Body of pancreas (tissue), 4 donors: Measurements from ENCODE around the gene OSER1.

Experiments
- CTCF ChIP-seq, 7 experiments: fragments of 450-650 bp in 4 of 7; fragments of 200-600 bp in 3 of 7; sonication (generic) in 3 of 7; IDR thresholded peaks; one replicate each; pipeline ENCODE4 v1.5.1; 2016 to 2019; ENCODE audit warnings: antibody characterized with exemption in 7 of 7
- POLR2A ChIP-seq, 3 donors: fragments of 450-650 bp; IDR thresholded peaks; one replicate each; pipeline ENCODE4 v1.6.1; 2016; ENCODE audit warnings: antibody characterized with exemption in 3 of 3, mild to moderate bottlenecking in 2 of 3

- TF ChIP-seq CTCF (IDR thresholded peaks at IDR 0.05) (no peak), POLR2A (IDR thresholded peaks at IDR 0.05) (no peak)
Measured at GRCh38 chr20:44248410-44248759, 37.8 kb upstream of the OSER1 start.
